CD8-positive, alpha-beta memory T cell (primary cell): ENCODE data around the gene NEGR1. TPM values are rescaled to one million over a fixed set of nuclear protein-coding genes. Genes with fewer than 3 reads are reported as not detected.

Experiments used
- CTCF ChIA-PET: fragments of 350-600 bp; sonication (Branson Sonifier 250); formaldehyde crosslinking; loops from one replicate; lab custom pipeline; 2021; ENCODE audit warnings: antibody characterized with exemption; lab: Charles Lee
- POLR2A ChIA-PET: fragments of 350-600 bp; sonication (Branson Sonifier 250); formaldehyde crosslinking; loops from one replicate; lab custom pipeline; 2021; ENCODE audit warnings: antibody characterized with exemption; lab: Charles Lee
- DNase-seq, 5 donors: peaks; one replicate each; pipeline versions ENCODE4 v3.0.0 to v3.0.0-alpha.2; 2020 to 2022; ENCODE audit warnings: mixed read lengths in 1 of 5
- H3K27ac ChIP-seq: one replicate; pipeline ENCODE4 v1.7.0; 2013; ENCODE audit warnings: low read depth, mild to moderate bottlenecking, low read length, moderate library complexity
- H3K27me3 ChIP-seq: 2 replicates; pipeline ENCODE4 v1.7.0; 2013; ENCODE audit warnings: low read length, mild to moderate bottlenecking; ENCODE audit not compliant: insufficient read depth, poor library complexity, severe bottlenecking
- H3K36me3 ChIP-seq: 2 replicates; pipeline ENCODE4 v1.7.0; 2013; ENCODE audit warnings: mild to moderate bottlenecking, low read length, moderate library complexity; ENCODE audit not compliant: insufficient read depth
- H3K4me1 ChIP-seq: 2 replicates; pipeline ENCODE4 v1.7.0; 2013; ENCODE audit warnings: mild to moderate bottlenecking, low read length, moderate library complexity; ENCODE audit not compliant: insufficient read depth
- H3K4me3 ChIP-seq: 2 replicates; pipeline ENCODE4 v1.7.0; 2013; ENCODE audit warnings: mild to moderate bottlenecking, low read length
- H3K9me3 ChIP-seq: 2 replicates; pipeline ENCODE4 v1.7.0; 2013; ENCODE audit warnings: mild to moderate bottlenecking, low read length
- H3K27ac Mint-ChIP-seq, 8 donors: one replicate each; pipeline ENCODE4 v1.8.0; 2020 to 2021; ENCODE audit warnings: mixed read lengths in 8 of 8, mild to moderate bottlenecking in 6 of 8, inconsistent platforms in 3 of 8, moderate library complexity in 3 of 8
- H3K27me3 Mint-ChIP-seq, 2 donors: one replicate each; pipeline ENCODE4 v1.8.0; 2020 to 2021; ENCODE audit warnings: mixed read lengths in 2 of 2, mild to moderate bottlenecking in 1 of 2, moderate library complexity in 1 of 2
- H3K36me3 Mint-ChIP-seq, 3 donors: one replicate each; pipeline ENCODE4 v1.8.0; 2020 to 2021; ENCODE audit warnings: mixed read lengths in 3 of 3, inconsistent platforms in 1 of 3, mild to moderate bottlenecking in 1 of 3
- H3K4me1 Mint-ChIP-seq, 3 donors: one replicate each; pipeline ENCODE4 v1.8.0; 2020 to 2021; ENCODE audit warnings: mixed read lengths in 3 of 3, inconsistent platforms in 1 of 3, mild to moderate bottlenecking in 1 of 3
- H3K4me3 Mint-ChIP-seq, 7 donors: one replicate each; pipeline ENCODE4 v1.8.0; 2020 to 2021; ENCODE audit warnings: mixed read lengths in 7 of 7, mild to moderate bottlenecking in 6 of 7, moderate library complexity in 4 of 7, inconsistent platforms in 2 of 7
- H3K9me3 Mint-ChIP-seq, 5 donors: one replicate each; pipeline ENCODE4 v1.8.0; 2020 to 2022; ENCODE audit warnings: mixed read lengths in 5 of 5, mild to moderate bottlenecking in 3 of 5, moderate library complexity in 2 of 5, inconsistent platforms in 1 of 5
- polyA plus RNA-seq: library from polyadenylated mRNA; unstranded; fragments of 300-500 nt; fragmentation: Illumina TruSeq; gene quantifications from one replicate; pipeline ENCODE4 v1.2.3, GENCODE V29; 2021
- total RNA-seq, 2 experiments: library from RNA; stranded (reverse); gene quantifications; one replicate each; pipeline ENCODE4 v1.2.3, GENCODE V29; 2021

Gene NEGR1
- total and polyA plus RNA-seq, 3 experiments from 2014 or later, result not detected

DNA sequence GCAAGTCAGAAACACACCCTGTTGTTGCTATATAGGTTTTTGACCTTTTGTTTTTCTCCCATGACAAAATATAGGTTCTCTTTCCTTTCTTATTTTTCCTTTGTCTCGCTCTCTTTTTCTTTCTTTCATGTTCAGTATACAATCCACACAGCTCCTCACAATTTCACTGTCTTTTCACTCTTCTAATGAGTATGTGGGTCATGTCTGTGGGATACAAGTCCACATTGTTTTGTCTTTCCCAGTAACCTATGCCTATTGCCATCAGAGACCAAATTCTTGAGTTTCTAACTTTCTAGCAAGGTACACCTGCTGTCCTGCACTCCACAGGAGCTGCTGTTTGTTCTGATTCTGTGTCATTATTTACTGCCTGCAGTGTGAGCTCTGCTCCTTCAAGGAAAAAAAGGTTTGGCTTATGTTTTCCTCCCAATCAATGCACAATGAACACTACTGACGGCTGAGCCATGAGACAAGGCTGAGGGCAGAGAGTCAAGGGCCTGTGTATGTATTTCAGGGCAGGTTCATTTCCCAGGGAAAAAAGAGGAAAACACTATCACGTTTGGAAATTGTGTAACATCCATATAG lies 453.8 kb downstream of the NEGR1 start:
- no peaks in the 10 kb centered on the region for H3K36me3 ChIP-seq
- H3K9me3 ChIP-seq, result no peaks in the 10 kb centered on the region
- Mint-ChIP-seq H3K27me3 (no peaks in the 10 kb centered on the region), H3K36me3 (no peaks in the 10 kb centered on the region), H3K27ac (no peak overlapping the region), H3K9me3 (peaks cover 0 to 36% (median 7%) of the 10 kb centered on the region in 5 donors), H3K4me1 (no peaks in the 10 kb centered on the region), H3K4me3 (no peak overlapping the region)
- ChIA-PET POLR2A (no interaction called here), CTCF (no interaction called here)
- no peaks in the 10 kb centered on the region for H3K27me3 ChIP-seq
- H3K4me3 ChIP-seq, result no peak overlapping the region
- no peak overlapping the region for H3K27ac ChIP-seq
- no peaks in the 10 kb centered on the region for H3K4me1 ChIP-seq
- DNase-seq, result no peak

DNA sequence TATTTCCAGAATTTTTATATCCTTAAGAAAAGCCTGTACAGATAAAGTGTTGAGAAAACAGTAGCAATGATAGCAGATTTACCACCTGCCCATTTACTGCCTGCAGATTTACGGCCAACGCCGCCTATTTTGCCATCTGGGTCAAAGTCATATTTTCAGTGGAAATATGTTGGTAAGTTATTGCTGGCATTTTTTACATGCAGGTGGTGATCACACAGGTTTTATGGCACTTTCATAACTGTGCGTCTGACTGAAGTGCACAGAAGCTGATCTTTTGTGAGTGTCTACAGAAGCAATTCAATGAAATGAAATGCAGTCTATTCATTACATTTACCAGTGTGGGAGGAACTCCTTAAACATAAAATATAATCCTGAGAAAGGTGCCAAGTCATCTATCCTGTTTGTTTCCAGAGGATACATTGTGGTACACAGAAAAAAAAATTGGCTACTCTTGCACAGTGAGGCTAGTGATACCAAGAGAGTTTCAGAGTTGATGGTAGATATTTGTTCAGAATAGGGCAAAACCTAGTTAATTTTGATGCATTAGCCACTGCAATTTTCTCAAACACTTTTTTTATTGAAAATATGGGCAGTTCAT lies 458.5 kb downstream of the NEGR1 start:
- no peaks in the 10 kb centered on the region for H3K27me3 Mint-ChIP-seq
- no peaks in the 10 kb centered on the region for H3K36me3 ChIP-seq
- H3K36me3 Mint-ChIP-seq, result no peaks in the 10 kb centered on the region
- no peak for DNase-seq
- H3K27me3 ChIP-seq, result no peaks in the 10 kb centered on the region
- no peaks in the 10 kb centered on the region for H3K9me3 ChIP-seq
- no peaks in the 10 kb centered on the region for H3K4me1 ChIP-seq
- peaks cover 0 to 38% (median 2%) of the 10 kb centered on the region in 5 donors for H3K9me3 Mint-ChIP-seq
- no peak overlapping the region for H3K27ac Mint-ChIP-seq
- ChIA-PET POLR2A (no interaction called here), CTCF (no interaction called here)
- H3K4me1 Mint-ChIP-seq, result no peaks in the 10 kb centered on the region
- H3K27ac ChIP-seq, result no peak overlapping the region
- H3K4me3 Mint-ChIP-seq, result no peak overlapping the region
- no peak overlapping the region for H3K4me3 ChIP-seq

DNA sequence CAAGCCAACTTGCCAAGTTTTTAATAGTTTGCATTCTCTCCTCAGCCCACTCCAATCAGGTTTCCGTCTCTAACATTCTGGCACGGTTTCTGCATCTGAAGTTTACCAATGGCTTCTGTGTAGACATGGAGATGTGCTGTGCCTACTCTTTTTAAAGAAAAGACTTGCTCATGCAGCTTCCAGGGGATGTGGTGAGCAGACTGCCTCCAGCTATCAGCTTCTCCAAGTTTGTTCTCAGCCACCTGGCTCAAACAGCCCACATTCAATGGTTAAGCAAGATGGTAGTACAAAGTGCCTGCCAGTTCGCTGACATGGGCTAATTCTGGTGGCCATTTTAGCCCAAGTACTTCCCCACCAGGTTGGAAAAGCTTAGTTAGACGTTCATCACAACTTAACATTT lies 465.3 kb downstream of the NEGR1 start:
- no peaks in the 10 kb centered on the region for H3K27me3 ChIP-seq
- no peaks in the 10 kb centered on the region for H3K36me3 ChIP-seq
- no peaks in the 10 kb centered on the region for H3K9me3 ChIP-seq
- DNase-seq, result no peak
- peaks cover 0 to 1% of the 10 kb centered on the region in 2 donors for H3K27me3 Mint-ChIP-seq
- H3K27ac Mint-ChIP-seq, result no peak overlapping the region
- no peak overlapping the region for H3K27ac ChIP-seq
- no peaks in the 10 kb centered on the region for H3K4me1 Mint-ChIP-seq
- POLR2A ChIA-PET, result no interaction called here
- no peaks in the 10 kb centered on the region for H3K4me1 ChIP-seq
- peaks cover 5 to 28% (median 11%) of the 10 kb centered on the region in 5 donors for H3K9me3 Mint-ChIP-seq
- no peak overlapping the region for H3K4me3 ChIP-seq
- no peak overlapping the region for H3K4me3 Mint-ChIP-seq
- H3K36me3 Mint-ChIP-seq, result no peaks in the 10 kb centered on the region
- CTCF ChIA-PET, result no interaction called here

DNA sequence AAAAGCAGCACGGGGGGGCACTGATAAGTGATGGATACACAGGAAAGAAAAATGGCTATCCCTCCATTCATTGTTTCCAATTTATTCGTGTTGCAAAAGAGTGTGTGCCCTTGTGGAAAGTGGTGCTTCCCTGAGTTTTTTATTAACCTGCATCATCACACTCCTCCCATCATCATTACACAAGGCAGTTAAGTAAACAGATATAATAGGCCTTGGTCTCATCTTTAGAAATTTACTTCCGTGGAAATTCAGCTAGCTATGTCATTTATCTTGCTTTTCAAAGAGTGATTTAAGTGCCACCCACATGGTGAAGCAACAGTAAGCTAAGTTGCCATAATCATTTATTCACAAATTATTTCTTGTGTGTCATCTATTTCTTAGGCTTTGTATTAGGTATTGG lies 473.3 kb downstream of the NEGR1 start:
- CTCF ChIA-PET, result no interaction called here
- peaks cover 0 to 18% (median 5%) of the 10 kb centered on the region in 5 donors for H3K9me3 Mint-ChIP-seq
- DNase-seq, result no peak
- Histone ChIP-seq H3K27me3 (no peaks in the 10 kb centered on the region), H3K36me3 (no peaks in the 10 kb centered on the region), H3K27ac (no peak overlapping the region), H3K4me3 (no peak overlapping the region), H3K9me3 (no peaks in the 10 kb centered on the region), H3K4me1 (no peaks in the 10 kb centered on the region)
- no peak overlapping the region for H3K4me3 Mint-ChIP-seq
- no peak overlapping the region for H3K27ac Mint-ChIP-seq
- H3K27me3 Mint-ChIP-seq, result no peaks in the 10 kb centered on the region
- POLR2A ChIA-PET, result no interaction called here
- no peaks in the 10 kb centered on the region for H3K36me3 Mint-ChIP-seq
- H3K4me1 Mint-ChIP-seq, result no peaks in the 10 kb centered on the region

DNA sequence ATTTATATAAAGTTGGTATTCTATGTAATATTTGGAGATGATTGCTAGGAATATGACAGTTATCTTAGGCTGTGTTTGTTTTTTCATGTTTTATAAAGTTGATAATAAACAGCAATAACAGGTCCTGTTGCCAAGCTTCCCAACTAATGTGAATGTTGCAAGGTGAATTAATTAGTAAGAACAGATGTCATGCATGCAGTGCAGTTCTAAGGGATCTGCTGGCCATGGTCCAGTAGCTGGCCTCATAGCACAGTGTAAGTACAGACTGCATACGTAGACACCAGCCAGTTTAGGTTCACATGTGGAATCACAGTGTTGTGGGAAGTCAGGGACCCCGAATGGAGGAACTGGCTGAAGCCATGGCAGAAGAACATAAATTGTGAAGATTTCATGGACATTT lies 478.2 kb downstream of the NEGR1 start:
- H3K4me3 Mint-ChIP-seq, result no peak overlapping the region
- Histone ChIP-seq H3K4me3 (no peak overlapping the region), H3K27ac (no peak overlapping the region), H3K4me1 (no peaks in the 10 kb centered on the region), H3K27me3 (no peaks in the 10 kb centered on the region), H3K9me3 (no peaks in the 10 kb centered on the region), H3K36me3 (no peaks in the 10 kb centered on the region)
- H3K9me3 Mint-ChIP-seq, result peaks cover 2 to 5% (median 3%) of the 10 kb centered on the region in 5 donors
- H3K4me1 Mint-ChIP-seq, result no peaks in the 10 kb centered on the region
- DNase-seq, result no peak
- no peak overlapping the region for H3K27ac Mint-ChIP-seq
- no peaks in the 10 kb centered on the region for H3K36me3 Mint-ChIP-seq
- POLR2A ChIA-PET, result no interaction called here
- H3K27me3 Mint-ChIP-seq, result no peaks in the 10 kb centered on the region
- CTCF ChIA-PET, result no interaction called here

DNA sequence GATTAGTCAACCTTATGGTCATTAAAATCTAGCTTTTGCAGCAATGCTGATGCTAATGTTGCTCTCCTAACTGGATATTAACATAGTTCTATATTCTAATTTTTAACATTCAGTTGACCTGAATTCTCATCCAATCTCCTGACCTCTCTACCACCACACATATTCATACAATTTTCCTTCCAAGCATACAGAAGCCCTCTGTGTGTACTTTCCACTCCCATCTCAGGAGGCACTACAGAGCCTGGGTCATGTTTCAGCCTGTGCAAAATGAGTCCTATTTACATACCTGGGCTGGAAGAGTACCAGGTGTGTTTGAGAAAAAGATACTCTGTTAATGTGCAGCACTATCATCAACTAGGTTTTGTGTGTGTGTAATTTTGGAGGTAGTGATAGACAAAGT lies 486.3 kb downstream of the NEGR1 start:
- no peaks in the 10 kb centered on the region for H3K27me3 Mint-ChIP-seq
- H3K4me3 Mint-ChIP-seq, result no peak overlapping the region
- ChIA-PET CTCF (no interaction called here), POLR2A (no interaction called here)
- no peaks in the 10 kb centered on the region for H3K4me1 ChIP-seq
- no peaks in the 10 kb centered on the region for H3K36me3 ChIP-seq
- no peaks in the 10 kb centered on the region for H3K36me3 Mint-ChIP-seq
- H3K9me3 Mint-ChIP-seq, result peaks cover 1 to 27% (median 5%) of the 10 kb centered on the region in 5 donors
- no peak for DNase-seq
- no peaks in the 10 kb centered on the region for H3K4me1 Mint-ChIP-seq
- no peak overlapping the region for H3K4me3 ChIP-seq
- no peak overlapping the region for H3K27ac Mint-ChIP-seq
- no peaks in the 10 kb centered on the region for H3K9me3 ChIP-seq
- no peaks in the 10 kb centered on the region for H3K27me3 ChIP-seq
- no peak overlapping the region for H3K27ac ChIP-seq

DNA sequence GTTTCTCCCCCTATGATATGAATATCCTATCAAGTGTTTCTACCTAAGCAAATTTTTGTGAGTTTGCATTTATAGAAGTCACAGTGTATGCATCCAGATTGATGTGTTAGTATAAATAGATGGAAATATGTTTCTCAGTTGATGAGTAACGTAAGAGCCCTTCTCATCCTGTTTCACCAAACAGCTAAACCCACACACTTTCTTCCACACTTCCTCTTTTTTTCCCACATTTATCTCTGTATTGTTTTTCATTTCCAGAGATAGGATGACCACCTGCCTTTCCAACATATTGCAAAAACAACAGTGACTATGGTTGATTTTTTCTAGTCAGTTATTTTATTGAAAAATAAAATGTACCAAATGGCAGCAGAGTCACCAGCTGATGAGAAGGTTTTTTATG lies 490.1 kb downstream of the NEGR1 start:
- H3K9me3 Mint-ChIP-seq, result peaks cover 0 to 20% (median 2%) of the 10 kb centered on the region in 5 donors
- no peak overlapping the region for H3K4me3 Mint-ChIP-seq
- Histone ChIP-seq H3K36me3 (no peaks in the 10 kb centered on the region), H3K27me3 (no peaks in the 10 kb centered on the region), H3K4me1 (no peaks in the 10 kb centered on the region), H3K4me3 (no peak overlapping the region), H3K9me3 (no peaks in the 10 kb centered on the region), H3K27ac (no peak overlapping the region)
- ChIA-PET CTCF (no interaction called here), POLR2A (no interaction called here)
- H3K36me3 Mint-ChIP-seq, result no peaks in the 10 kb centered on the region
- H3K27ac Mint-ChIP-seq, result no peak overlapping the region
- DNase-seq, result no peak
- no peaks in the 10 kb centered on the region for H3K27me3 Mint-ChIP-seq
- H3K4me1 Mint-ChIP-seq, result no peaks in the 10 kb centered on the region

DNA sequence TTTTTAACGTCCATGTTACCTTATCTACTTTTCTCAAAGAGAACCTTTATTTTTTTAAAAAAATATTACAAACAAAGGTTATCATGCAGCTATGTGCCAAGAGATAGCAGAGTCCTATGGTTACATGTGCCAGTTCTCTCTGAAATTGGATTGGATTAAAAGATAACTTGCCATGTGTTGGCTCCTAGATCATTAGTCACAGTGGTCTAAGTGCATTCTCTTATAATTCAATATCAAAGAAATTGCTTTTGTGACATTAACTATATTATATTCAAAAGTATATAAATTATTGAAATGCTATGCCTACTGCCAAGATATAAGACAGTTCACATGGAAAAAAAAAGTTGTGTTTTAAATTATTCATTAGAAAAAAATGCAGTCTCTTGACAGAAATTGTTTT lies 494.2 kb downstream of the NEGR1 start:
- H3K27ac ChIP-seq, result no peak overlapping the region
- no peaks in the 10 kb centered on the region for H3K27me3 ChIP-seq
- H3K27me3 Mint-ChIP-seq, result no peaks in the 10 kb centered on the region
- CTCF ChIA-PET, result no interaction called here
- H3K4me3 Mint-ChIP-seq, result no peak overlapping the region
- H3K4me1 ChIP-seq, result no peaks in the 10 kb centered on the region
- no peaks in the 10 kb centered on the region for H3K36me3 Mint-ChIP-seq
- no peak overlapping the region for H3K4me3 ChIP-seq
- POLR2A ChIA-PET, result no interaction called here
- H3K9me3 ChIP-seq, result no peaks in the 10 kb centered on the region
- no peaks in the 10 kb centered on the region for H3K36me3 ChIP-seq
- no peak overlapping the region for H3K27ac Mint-ChIP-seq
- peaks cover 0 to 11% (median 4%) of the 10 kb centered on the region in 5 donors for H3K9me3 Mint-ChIP-seq
- H3K4me1 Mint-ChIP-seq, result no peaks in the 10 kb centered on the region
- no peak for DNase-seq
